ENCODE measurements around the gene ACYP1.

The ACYP1 gene

GRCh38 chr14:75030147-75030546 is 33.7 kb downstream of the ACYP1 start:
- no peak for DNase-seq

DNA sequence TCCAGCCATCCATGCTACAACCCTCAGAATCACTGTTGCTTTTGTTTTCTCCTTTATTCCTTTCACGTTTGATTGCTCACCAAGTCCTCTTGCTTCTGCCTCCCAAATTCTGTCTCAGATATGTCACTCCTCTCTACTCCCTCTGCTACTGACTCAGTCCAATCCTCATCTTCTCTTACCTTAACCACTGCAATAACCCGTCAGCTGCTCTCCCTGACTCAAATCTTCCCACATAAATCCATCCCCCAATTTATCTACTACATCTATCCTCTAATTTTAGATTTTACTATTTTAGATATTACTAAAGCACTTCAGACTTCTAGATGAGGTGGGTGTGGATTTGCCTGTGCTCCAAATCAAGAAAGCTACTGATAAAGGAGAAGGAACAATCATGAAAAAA is 37.9 kb downstream of the ACYP1 start:
- no peak for DNase-seq

- DNase-seq = no peak
Observed at GRCh38 chr14:75025082-75025481, 38.7 kb downstream of the ACYP1 start.

GRCh38 chr14:75023108-75023507 is 40.7 kb downstream of the ACYP1 start:
- DNase-seq = no peak

GRCh38 chr14:75022655-75023054 is 41.2 kb downstream of the ACYP1 start:
- DNase-seq = no peak

- DNase-seq = no peak
Observed at GRCh38 chr14:75018694-75019093, 45.1 kb downstream of the ACYP1 start.

GRCh38 chr14:75016815-75017214 is 47.0 kb downstream of the ACYP1 start:
- DNase-seq = no peak

DNA sequence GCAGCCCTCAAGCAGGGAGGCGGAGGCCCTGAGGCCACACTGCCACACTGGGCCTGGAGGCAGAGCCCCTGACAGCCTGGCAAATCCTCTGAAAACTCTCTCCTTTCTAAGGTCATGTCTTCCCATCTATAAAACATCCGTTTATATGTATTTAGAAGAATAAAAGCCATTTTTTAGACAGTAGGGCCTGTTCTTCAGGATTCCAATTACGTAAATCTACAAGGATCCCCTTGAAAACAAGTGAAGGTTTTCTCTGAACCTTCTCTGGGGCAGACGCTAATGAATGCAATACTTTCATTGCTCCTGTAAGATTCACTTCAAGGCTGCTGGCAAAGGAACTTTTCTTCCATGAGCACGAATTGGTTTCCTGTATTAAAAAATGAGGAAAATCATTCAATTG is 48.3 kb downstream of the ACYP1 start:
- no peak for DNase-seq

- DNase-seq = no peak
Observed at GRCh38 chr14:75013290-75013689, 50.5 kb downstream of the ACYP1 start.

DNA sequence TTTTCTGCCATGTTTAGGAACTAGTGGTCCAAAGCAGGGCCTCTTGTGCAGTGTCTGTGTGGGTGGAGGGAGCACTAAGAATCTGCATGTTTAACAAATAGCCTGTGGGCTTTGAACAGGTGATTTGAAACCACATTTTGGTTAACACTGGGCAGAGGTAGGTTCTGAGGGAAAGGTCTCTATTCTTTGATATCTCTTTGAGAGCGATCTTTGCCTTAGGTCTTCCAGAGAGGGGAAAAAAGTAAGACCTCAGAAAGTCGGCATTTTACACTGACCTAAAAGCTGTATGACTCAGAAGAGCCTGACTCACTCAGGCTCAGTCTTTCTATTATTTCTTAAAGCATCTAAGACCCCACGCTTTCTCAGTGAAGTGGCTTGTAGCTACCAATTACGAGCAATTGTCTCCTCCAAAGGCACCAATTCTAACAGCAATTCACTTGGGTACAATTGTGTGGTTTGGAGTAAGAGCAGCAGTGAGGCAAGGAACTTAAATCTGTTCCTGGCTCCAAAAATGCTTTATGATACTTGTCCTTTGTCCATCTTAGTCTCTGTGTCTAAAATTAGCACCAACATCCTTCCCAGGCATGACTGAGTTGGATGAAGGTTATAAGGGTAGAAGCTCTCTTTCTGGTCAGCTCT is 52.3 kb downstream of the ACYP1 start:
- DNase-seq = peak; percentile 35

DNA sequence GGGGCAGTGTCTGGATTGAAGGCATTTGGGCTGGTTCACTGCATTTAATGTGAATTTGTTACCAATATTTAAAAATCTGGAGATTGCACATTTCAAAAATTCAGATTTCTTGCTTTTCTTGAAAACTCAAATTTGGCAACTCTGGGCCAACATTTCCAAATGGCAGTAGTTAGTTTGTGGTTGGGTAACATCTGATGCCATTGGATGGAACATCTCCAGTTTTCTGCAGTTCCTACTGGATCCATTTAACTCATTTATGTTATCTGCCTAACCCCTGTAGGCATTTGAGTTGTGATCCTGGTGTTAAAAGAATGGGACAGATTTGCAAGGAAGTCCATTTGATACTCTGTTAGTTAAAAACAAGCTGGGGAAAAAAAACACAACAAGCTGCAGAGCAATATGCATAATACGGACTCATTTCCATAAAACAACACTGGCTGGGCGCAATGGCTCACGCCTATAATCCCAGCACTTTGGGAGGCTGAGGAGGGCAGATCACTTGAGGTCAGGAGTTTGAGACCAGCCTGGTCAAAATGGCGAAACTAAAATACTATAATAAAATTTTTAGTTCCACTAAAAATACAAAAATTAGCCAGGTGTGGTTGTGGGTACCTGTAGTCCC is 53.2 kb downstream of the ACYP1 start:
- DNase-seq = no peak

DNA sequence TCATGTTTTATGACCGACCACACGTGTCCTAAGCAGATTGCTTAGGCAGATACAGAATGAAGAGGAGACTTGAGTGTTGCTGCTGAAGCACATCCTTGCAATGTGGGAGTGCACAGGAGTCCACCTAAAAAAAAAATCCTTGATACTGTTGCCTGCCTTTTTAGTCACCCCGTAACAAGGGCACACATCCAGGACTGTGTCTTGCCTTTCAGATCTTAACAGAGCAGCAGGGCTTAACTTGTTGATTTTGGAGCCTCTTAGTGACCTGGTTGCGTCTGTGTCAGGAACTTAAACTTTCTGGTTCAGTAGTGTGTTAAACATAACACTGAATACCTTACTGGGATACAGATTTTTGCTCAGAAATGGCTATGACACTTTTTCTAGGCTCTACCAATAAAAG is 54.6 kb downstream of the ACYP1 start:
- no peak for DNase-seq

DNA sequence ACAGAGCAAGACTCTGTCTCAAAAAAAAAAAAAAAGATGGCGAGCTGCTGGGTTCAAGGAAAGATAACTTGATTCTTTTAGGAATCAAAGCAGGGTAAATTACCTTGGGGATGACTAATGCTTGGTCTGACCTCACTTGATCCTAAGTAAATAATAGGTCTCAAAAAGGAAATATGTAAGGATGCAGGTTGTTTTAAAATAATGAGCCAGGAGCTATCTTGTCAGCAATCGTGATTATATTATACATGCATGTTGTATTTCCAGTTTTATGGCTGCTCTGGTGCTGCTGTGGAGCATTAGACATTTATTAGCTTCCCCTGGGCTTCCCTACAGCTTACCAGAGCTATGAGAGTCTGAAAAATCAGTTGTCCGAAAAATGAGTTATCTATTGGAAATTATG is 58.5 kb downstream of the ACYP1 start:
- no peak for DNase-seq

DNA sequence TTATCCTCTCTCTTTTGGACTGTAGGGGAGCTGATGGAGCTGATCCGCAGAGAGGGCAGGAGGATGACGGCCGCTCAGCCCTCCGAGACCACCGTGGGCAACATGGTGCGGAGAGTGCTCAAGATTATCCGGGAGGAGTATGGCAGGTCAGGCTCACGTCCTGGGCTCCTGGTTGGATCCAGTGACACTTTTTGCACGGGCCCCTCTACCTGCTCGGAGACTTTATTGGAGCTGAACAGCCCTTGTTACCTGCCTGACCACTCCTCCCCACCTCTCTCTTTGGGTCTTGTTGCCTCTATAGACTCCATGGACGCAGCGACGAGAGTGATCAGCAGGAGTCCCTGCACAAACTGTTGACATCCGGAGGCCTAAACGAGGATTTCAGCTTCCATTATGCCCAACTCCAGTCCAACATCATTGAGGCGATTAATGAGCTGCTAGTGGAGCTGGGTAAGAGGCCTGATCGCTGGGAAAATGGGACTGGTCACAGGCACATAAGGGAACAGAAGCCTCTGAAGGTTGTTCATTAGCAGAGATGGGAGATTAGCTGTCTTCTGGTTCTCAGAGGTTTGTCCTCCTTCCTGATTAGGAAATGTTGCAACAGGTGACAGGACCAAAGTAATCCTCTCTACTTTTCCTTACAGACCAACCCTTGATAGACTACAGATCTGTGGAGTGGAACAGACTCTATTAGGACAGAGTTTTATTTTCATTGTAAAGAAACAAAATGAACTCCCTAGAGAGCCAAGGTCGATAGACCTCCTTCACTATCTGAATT is 60.4 kb downstream of the ACYP1 start:
- DNase-seq = no peak

Measured in stimulated activated CD8-positive, alpha-beta memory T cell treated with anti-CD3 and anti-CD28 coated beads, Interleukin-4, amount 100 ng/mL, for 48 hours (primary cell).